Cardiac muscle cell (in vitro differentiated cells and primary cell): Measurements from ENCODE around the gene SUCLG2. TPM values are rescaled to one million over a fixed set of nuclear protein-coding genes. Genes with fewer than 3 reads are reported as not detected.

ENCODE experiments used
- DNase-seq, 2 donors: peaks; one replicate each; pipeline versions ENCODE4 v3.0.0 to v3.0.0-alpha.2; 2010 to 2017; ENCODE audit warnings: low read depth in 1 of 2, low spot score in 1 of 2
- H3K27ac ChIP-seq: fragments of 200-600 bp; sonication (generic); 2 replicates; pipeline ENCODE4 v1.5.1; 2016
- H3K27me3 ChIP-seq: fragments of 200-600 bp; sonication (generic); 2 replicates; pipeline ENCODE4 v1.6.0; 2016; ENCODE audit warnings: control low read depth
- H3K36me3 ChIP-seq: fragments of 200-600 bp; sonication (generic); 2 replicates; pipeline ENCODE4 v1.5.1; 2016; ENCODE audit warnings: control low read depth
- H3K4me1 ChIP-seq: fragments of 200-600 bp; sonication (generic); 2 replicates; pipeline ENCODE4 v1.8.1; 2017; ENCODE audit warnings: low read depth, mild to moderate bottlenecking, mixed run types
- H3K4me3 ChIP-seq: fragments of 200-600 bp; sonication (generic); 2 replicates; pipeline ENCODE4 v1.5.1; 2016; ENCODE audit warnings: mild to moderate bottlenecking
- H3K9me3 ChIP-seq: fragments of 200-600 bp; sonication (generic); 2 replicates; pipeline ENCODE4 v1.5.1; 2017; ENCODE audit warnings: low read depth, mild to moderate bottlenecking, control low read depth
- CTCF ChIP-seq: IDR thresholded peaks from 2 replicates; pipeline ENCODE4 v1.5.1; 2012; ENCODE audit warnings: low read depth, mild to moderate bottlenecking, low read length
- polyA plus RNA-seq: library from polyadenylated mRNA; unstranded; fragments of >200 nt; fragmentation: Nextera tagmentation; extraction: Ambion mirVana; gene quantifications from 2 replicates; pipeline ENCODE4 v1.2.1, GENCODE V29; 2016
- total RNA-seq: library from RNA; depleted of rRNA; stranded (reverse); fragments of >200 nt; gene quantifications from 2 replicates; pipeline ENCODE4 v1.2.3, GENCODE V29; 2016

Gene SUCLG2
- total and polyA plus RNA-seq, 2 experiments from 2014 or later: 38.4 to 39.0 TPM

DNA sequence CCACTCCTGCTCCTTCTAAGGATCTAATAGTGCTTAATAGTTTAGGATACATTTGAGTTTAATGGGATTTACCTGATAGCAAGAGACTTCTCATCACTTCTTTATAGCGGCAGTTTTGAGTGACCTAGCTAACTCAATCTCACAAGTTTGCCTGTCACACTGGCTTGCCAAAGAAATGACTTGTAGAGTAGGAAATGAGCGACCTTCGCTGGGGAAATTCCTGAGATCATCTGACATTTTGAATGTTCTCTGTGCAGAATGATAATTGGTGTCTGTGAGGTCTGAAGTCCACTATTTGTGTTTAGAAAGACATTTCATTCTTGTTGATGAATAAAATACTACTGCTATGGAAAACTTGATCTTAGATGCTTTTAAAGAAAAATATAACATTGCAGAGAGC lies 30.3 kb downstream of the SUCLG2 start:
- Histone ChIP-seq H3K27me3 (no peaks in the 10 kb centered on the region), H3K9me3 (no peaks in the 10 kb centered on the region), H3K36me3 (no peaks in the 10 kb centered on the region), H3K27ac (no peak overlapping the region), H3K4me1 (no peaks in the 10 kb centered on the region), H3K4me3 (no peak overlapping the region)
- DNase-seq: no peak
- TF ChIP-seq CTCF: no peak

DNA sequence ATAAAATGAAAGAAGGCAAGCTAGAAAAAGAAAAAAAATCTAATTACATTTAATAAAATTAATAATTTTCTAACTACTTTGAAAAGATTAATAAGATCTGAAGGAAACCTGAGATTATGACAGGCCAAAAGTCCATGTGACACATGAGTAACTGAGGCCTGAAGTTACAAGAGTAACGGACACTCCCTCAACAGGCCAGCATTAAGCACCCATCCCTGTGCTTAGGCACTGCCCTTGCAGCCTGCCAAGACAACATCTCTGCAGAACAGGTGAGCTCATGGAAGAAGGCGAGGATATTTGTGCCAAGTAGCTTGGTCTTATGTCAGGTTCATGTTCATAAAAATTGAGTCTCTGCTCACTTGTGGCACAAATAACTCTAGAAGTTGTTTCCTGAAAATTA lies 31.8 kb downstream of the SUCLG2 start:
- TF ChIP-seq CTCF: no peak
- Histone ChIP-seq H3K4me3 (no peak overlapping the region), H3K27ac (no peak overlapping the region), H3K4me1 (no peaks in the 10 kb centered on the region), H3K9me3 (no peaks in the 10 kb centered on the region), H3K36me3 (no peaks in the 10 kb centered on the region), H3K27me3 (no peaks in the 10 kb centered on the region)
- DNase-seq: no peak

GRCh38 chr3:67620869-67621268 lies 33.5 kb downstream of the SUCLG2 start:
- no peak for DNase-seq
- H3K36me3 ChIP-seq: no peaks in the 10 kb centered on the region
- H3K4me1 ChIP-seq: no peaks in the 10 kb centered on the region
- no peaks in the 10 kb centered on the region for H3K27me3 ChIP-seq
- H3K27ac ChIP-seq: no peak overlapping the region
- H3K9me3 ChIP-seq: no peaks in the 10 kb centered on the region
- TF ChIP-seq CTCF: no peak
- no peak overlapping the region for H3K4me3 ChIP-seq

DNA sequence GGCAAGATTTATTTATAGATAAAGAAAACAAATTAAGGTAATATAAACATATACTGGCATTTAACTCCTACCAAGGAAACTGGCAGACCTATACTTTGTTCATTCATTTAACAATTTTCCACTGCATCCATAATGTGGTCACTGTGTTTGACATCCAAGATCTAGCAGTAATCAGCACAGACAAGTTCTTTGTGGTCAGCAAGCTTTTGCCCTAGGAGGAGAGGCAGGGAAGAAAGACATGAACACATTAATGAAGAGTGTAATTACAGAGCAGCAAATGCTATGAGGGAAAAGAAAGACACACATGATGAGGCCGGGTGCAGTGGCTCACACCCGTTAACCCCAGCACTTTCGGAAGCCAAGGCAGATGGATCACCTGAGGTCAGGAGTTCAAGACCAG lies 34.4 kb downstream of the SUCLG2 start:
- TF ChIP-seq CTCF: no peak

DNA sequence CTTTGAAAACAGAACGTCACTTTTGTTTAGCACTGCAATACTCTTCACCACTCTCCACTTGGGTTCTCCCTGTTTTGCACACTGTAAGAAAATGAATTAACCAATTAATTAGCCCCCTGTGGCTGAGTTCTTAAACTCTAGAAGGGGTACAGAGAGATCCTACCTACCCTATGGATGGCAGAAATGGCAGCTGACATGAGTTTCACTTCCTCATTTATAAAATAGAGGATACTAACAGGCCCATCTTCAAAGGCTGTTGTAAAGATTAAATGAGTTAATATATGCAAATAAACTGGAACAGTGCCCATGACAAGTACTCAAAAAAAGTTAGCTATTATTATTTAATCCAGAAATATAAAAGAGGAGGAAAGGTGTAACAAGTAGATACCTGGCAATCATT lies 36.9 kb downstream of the SUCLG2 start:
- no peaks in the 10 kb centered on the region for H3K36me3 ChIP-seq
- no peaks in the 10 kb centered on the region for H3K9me3 ChIP-seq
- no peak for DNase-seq
- TF ChIP-seq CTCF: no peak
- H3K4me3 ChIP-seq: no peak overlapping the region
- no peaks in the 10 kb centered on the region for H3K27me3 ChIP-seq
- H3K4me1 ChIP-seq: no peaks in the 10 kb centered on the region
- no peak overlapping the region for H3K27ac ChIP-seq

More for the DNA sequence above, 34.4 kb downstream of the SUCLG2 start:
- no peaks in the 10 kb centered on the region for H3K9me3 ChIP-seq
- no peaks in the 10 kb centered on the region for H3K36me3 ChIP-seq
- DNase-seq: no peak
- no peak overlapping the region for H3K4me3 ChIP-seq
- H3K27me3 ChIP-seq: no peaks in the 10 kb centered on the region
- H3K27ac ChIP-seq: no peak overlapping the region
- H3K4me1 ChIP-seq: no peaks in the 10 kb centered on the region

- Histone ChIP-seq H3K27me3 (no peaks in the 10 kb centered on the region), H3K9me3 (no peaks in the 10 kb centered on the region), H3K36me3 (no peaks in the 10 kb centered on the region), H3K4me1 (no peaks in the 10 kb centered on the region), H3K4me3 (no peak overlapping the region), H3K27ac (no peak overlapping the region)
- DNase-seq: no peak
- no peak for TF ChIP-seq CTCF
These were observed 38.4 kb downstream of the SUCLG2 start for GRCh38 chr3:67616046-67616445.
